Neuron (in vitro differentiated cells): Measurements from ENCODE around the gene SCN2A.

ENCODE experiments used
- H2AFZ ChIP-seq: one replicate; pipeline ENCODE4 v1.6.1; 2013; ENCODE audit warnings: low read depth, mild to moderate bottlenecking, inconsistent platforms, low read length, moderate library complexity
- H3K27me3 ChIP-seq: one replicate; pipeline ENCODE4 v1.6.1; 2013; ENCODE audit warnings: low read length; ENCODE audit not compliant: insufficient read depth
- H3K36me3 ChIP-seq: one replicate; pipeline ENCODE4 v1.6.1; 2013; ENCODE audit warnings: low read length; ENCODE audit not compliant: insufficient read depth
- H3K4me1 ChIP-seq: one replicate; pipeline ENCODE4 v1.6.1; 2013; ENCODE audit warnings: low read length; ENCODE audit not compliant: insufficient read depth
- H3K4me3 ChIP-seq: 2 replicates; pipeline ENCODE4 v1.5.1; 2013; ENCODE audit warnings: mild to moderate bottlenecking, low read length, moderate library complexity
- H3K9me3 ChIP-seq: one replicate; pipeline ENCODE4 v1.6.1; 2013; ENCODE audit warnings: low read length

Gene SCN2A

DNA sequence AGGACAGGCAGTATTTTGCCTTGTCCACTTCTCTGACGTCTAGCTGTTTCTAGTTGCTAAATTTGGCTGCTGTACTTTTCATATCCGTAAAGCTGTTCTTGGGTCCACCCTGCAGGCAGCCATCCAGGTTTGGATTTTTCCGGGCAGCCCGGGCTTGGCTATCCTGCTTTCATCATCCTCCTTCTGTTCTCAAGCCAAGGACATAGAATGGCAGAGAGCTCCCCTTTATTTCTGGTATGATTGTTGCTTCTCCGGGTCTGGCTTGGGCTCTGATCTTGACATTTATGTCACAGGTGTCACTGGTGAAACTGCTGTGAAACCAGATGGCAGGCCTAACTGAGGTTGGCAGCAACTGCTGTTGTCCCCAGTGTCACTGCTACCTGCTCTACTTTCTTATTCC lies 35.5 kb downstream of the SCN2A start:
- Histone ChIP-seq H3K36me3 (no peaks in the 10 kb centered on the region), H3K4me1 (no peaks in the 10 kb centered on the region), H2AFZ (no peak overlapping the region), H3K4me3 (no peak overlapping the region), H3K9me3 (no peaks in the 10 kb centered on the region), H3K27me3 (no peaks in the 10 kb centered on the region)

DNA sequence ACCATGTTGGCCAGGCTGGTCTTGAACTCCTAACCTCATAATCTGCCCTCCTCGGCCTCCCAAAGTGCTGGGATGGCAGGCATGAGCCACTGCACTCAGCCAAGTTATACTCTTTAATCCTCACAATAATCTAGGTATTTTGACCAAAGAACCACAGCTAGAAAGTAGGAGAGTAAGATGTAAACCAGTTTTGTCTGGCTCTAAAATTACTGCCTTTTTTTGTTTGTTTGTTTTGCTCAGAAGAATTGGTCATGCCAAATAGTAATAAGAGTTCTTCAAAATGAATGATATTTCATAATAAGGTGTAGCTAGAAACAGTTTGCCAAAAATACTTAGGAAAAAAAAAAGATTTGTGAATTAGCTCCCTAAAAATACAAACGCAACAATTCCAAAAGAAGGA lies 36.7 kb downstream of the SCN2A start:
- no peaks in the 10 kb centered on the region for H3K27me3 ChIP-seq
- no peak overlapping the region for H2AFZ ChIP-seq
- H3K36me3 ChIP-seq, result no peaks in the 10 kb centered on the region
- no peaks in the 10 kb centered on the region for H3K4me1 ChIP-seq
- no peaks in the 10 kb centered on the region for H3K9me3 ChIP-seq
- no peak overlapping the region for H3K4me3 ChIP-seq

DNA sequence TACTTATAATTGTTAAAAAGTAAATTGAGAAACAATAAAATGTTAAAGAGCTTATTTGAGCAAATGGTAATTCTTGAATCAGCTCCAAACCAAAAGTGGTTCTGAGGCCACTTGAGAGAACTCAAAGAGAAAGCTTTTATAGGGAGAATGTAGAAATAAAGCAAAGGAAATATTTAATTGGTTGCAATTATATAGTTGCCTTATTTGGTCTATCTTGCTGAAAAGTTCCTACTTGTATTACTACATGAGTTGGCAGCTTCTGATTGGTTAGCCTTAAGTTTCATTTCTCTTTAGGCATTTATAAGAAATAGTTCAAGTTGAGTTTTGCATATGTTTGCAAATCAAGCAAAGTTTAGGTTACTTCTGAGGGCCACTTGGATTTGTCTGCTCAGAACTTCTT lies 38.1 kb downstream of the SCN2A start:
- H3K9me3 ChIP-seq, result no peaks in the 10 kb centered on the region
- H3K4me3 ChIP-seq, result no peak overlapping the region
- H3K27me3 ChIP-seq, result no peaks in the 10 kb centered on the region
- no peaks in the 10 kb centered on the region for H3K36me3 ChIP-seq
- no peak overlapping the region for H2AFZ ChIP-seq
- H3K4me1 ChIP-seq, result no peaks in the 10 kb centered on the region

DNA sequence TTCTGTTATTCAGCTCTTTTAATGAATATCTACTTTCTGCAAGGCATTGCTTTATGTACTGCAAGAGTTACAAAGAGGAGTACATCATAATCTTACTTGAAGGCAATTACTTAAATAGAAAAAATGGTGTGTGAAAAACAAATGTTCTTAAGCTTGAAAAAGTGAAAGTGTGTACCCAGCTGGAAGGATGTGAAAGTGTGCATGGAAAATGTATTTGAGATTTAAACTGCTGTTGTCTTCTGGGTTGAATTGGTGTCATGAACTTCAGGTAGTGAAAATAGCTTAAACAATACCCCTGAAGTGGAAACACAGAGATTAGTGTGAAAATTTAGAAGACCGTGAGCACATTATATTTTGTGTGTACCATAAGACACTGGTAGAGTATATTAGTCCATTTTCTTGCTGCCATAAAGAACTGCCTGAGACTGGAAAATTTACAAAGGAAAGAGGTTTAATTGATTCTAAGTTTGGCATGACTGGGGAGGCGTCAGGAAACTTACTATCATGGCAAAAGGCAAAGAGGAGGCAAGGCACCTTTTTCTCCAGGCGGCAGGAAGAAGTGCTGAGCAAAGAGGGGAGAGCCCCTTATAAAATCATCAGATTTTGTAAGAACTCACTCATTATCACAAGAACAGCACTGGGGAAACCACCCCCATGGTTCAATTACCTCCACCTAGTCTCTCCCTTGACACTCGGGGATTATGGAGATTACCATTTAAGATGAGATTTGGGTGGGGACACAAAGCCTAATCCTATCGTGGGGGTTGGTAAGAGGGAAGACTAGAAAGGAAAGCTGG lies 38.8 kb downstream of the SCN2A start:
- no peaks in the 10 kb centered on the region for H3K4me1 ChIP-seq
- no peak overlapping the region for H3K4me3 ChIP-seq
- H3K9me3 ChIP-seq, result no peaks in the 10 kb centered on the region
- no peaks in the 10 kb centered on the region for H3K27me3 ChIP-seq
- no peaks in the 10 kb centered on the region for H3K36me3 ChIP-seq
- no peak overlapping the region for H2AFZ ChIP-seq

DNA sequence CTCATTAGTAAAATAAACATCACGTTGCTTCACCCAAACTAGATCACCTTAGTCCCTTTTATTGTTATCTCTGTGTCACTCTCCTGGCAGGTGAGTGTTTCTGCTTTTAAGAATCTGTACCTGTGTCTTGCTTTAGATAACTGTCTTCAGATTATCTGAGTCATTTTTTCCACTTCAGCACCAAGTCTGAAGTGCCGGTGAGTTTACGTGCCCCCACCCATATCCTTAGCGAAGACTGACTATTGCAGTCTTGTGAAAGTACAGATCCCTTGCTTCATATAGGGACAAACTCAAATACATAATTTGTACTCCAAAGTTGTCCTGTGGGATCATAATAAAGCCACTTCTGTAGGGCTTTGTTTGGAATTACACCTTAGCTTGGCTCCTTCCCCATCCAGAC lies 41.1 kb downstream of the SCN2A start:
- H3K27me3 ChIP-seq, result no peaks in the 10 kb centered on the region
- no peak overlapping the region for H3K4me3 ChIP-seq
- H2AFZ ChIP-seq, result no peak overlapping the region
- H3K36me3 ChIP-seq, result no peaks in the 10 kb centered on the region
- H3K9me3 ChIP-seq, result no peaks in the 10 kb centered on the region
- no peaks in the 10 kb centered on the region for H3K4me1 ChIP-seq

DNA sequence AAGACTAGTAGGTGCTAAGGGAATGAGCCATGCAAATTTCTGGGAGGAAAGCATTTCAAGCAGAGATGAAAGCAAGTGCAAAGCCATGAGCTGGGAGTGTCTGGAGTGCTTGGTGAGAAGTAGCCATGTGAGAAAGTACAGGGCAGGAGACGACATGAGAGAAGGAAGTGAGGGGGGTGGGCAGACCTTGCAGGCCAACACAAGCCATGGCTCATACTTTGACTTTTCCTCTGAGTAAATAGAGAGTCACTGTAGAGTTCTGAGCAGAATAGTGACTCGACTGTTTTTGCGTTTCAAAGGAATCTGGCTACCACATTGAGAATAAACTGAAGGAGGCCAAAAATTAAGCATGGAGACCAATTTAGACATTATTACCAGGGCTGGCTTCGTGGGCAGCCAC lies 42.2 kb downstream of the SCN2A start:
- H3K4me3 ChIP-seq, result no peak overlapping the region
- H3K9me3 ChIP-seq, result no peaks in the 10 kb centered on the region
- H3K4me1 ChIP-seq, result peaks cover 3% of the 10 kb centered on the region
- H3K27me3 ChIP-seq, result no peaks in the 10 kb centered on the region
- H2AFZ ChIP-seq, result no peak overlapping the region
- no peaks in the 10 kb centered on the region for H3K36me3 ChIP-seq

DNA sequence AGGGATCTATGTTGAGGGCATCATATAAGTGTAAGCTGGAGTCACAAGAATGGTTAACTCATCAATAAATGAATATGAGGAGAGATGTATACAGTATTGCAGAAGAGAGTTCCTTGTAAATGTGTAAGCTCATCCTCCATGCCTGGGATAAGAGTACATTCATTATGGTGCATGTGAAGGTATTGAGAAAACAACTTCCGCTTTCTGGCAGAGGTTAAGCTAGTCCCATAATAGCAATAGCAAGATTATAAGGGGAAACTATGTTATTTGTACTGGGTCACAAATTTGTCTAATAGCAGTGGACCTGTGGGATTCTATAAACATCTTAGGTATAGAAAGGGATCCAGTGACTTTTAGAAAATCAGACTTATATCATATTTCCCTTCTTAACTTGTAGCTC lies 44.1 kb downstream of the SCN2A start:
- no peaks in the 10 kb centered on the region for H3K9me3 ChIP-seq
- H3K27me3 ChIP-seq, result no peaks in the 10 kb centered on the region
- H3K36me3 ChIP-seq, result no peaks in the 10 kb centered on the region
- H3K4me1 ChIP-seq, result peaks cover 3% of the 10 kb centered on the region
- H2AFZ ChIP-seq, result no peak overlapping the region
- no peak overlapping the region for H3K4me3 ChIP-seq

DNA sequence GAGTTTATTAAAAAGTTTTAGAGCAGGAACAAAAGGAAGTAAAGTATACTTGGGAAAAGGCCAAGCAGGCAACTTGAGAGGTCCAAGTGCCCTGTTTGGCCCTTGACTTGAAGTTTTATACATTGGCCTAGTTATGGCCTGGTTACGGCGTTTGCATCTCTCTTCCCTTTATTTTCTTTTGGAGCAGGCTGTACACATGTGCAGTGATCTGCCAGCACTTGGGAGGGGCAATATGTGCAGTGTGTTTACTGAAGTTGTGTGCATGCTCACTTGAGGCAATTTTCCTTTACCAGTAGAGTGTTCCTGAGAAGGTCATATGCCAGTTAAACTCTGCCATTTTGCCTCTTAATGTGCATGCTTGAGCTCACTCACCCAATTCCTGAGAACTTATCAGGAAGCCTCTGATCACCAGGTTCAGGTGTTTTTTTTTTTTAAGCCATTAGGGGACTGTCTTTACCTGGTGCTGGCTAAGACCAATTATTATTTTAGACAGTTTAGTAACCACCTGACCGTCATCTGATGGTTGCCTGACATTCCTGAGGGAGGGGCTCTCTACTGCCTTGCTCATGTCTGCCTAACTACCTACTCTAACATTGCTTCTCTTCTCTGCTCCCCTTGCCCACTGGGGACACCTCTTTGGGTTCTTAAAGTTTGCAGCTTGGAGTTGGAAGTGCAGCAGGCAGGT lies 48.0 kb downstream of the SCN2A start:
- H3K9me3 ChIP-seq, result no peaks in the 10 kb centered on the region
- H3K27me3 ChIP-seq, result no peaks in the 10 kb centered on the region
- no peak overlapping the region for H2AFZ ChIP-seq
- no peaks in the 10 kb centered on the region for H3K36me3 ChIP-seq
- peaks cover 3% of the 10 kb centered on the region for H3K4me1 ChIP-seq
- no peak overlapping the region for H3K4me3 ChIP-seq

DNA sequence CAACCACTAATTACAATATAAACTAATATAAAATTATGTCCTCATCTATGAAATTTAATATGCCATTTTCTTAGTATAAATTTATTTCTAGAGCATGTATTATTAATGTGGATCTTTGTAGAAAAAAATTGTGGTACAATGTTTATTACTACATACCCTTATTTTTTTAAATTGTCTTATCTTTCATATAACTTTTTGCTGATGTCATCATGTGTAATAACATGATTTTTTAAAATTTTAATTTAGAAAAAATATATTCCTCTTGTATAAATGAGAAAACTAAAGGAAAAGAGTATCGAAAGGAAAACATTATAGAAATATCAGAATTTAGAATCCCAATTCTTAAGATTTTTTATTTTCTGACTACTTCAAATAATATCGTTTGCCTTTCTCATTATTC lies 49.9 kb downstream of the SCN2A start:
- no peak overlapping the region for H2AFZ ChIP-seq
- peaks cover 5% of the 10 kb centered on the region for H3K4me1 ChIP-seq
- no peaks in the 10 kb centered on the region for H3K36me3 ChIP-seq
- H3K9me3 ChIP-seq, result no peaks in the 10 kb centered on the region
- no peaks in the 10 kb centered on the region for H3K27me3 ChIP-seq
- H3K4me3 ChIP-seq, result no peak overlapping the region

DNA sequence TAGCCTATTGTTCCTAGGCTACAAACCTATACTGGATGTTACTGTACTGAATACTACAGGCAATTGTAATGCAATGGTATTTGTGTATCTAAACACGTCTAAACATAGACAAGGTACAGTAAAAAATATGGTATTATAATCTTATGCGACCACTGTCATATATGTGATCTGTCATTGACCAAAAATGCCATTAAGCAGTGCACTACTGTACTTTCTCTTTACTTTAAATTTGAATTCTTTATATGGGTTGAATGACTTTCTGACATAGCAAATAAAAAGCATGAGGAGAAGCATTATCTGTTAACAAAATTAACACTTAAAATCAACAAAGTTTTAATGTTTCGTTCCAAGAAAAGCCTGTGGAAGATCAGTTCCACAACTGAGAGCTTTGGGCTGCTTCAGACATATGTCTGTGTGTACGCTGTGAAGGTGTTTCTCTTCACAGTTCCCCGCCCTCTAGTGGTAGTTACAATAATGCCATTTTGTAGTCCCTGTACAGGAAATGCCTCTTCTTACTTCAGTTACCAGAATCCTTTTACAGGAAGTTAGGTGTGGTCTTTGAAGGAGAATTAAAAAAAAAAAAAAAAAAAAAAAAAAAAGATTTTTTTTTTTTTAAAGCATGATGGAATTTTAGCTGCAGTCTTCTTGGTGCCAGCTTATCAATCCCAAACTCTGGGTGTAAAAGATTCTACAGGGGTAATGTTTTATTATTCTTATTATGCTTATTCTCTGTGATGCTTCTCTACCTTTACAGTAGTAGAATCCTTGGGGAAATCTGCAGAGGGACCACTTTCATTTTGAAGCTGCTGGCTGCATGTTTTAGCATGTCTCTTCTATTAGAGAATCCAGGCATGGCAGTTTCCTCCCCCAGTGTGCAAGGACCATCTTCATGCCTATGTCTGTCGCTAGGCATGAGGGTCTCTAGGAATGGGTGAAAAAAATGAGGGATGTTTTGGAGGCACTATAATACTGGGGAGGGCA lies 54.5 kb downstream of the SCN2A start:
- H2AFZ ChIP-seq, result peak overlapping the region; percentile 99
- H3K27me3 ChIP-seq, result no peaks in the 10 kb centered on the region
- no peaks in the 10 kb centered on the region for H3K36me3 ChIP-seq
- H3K4me1 ChIP-seq, result peaks cover 3% of the 10 kb centered on the region
- peak overlapping the region; percentile 52 for H3K4me3 ChIP-seq
- H3K9me3 ChIP-seq, result no peaks in the 10 kb centered on the region

DNA sequence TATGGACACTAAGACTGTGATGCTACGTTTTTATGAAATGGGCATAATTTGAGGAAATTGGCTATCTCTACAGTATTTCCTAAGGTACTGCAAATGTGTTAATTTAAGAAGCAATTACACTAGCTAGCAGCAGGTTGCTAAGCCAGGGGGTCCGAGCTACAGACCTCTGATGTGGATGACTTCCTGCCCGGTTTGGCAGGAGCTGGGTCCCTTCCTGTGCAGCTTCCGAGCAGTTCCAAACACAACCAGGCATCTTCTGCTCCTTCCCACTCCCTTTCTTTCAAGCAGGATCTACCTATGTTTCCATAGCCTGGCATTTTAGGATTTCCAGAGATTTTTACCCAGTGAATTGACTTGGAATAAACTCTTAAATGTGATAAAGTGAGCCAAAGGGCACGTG lies 55.7 kb downstream of the SCN2A start:
- H3K9me3 ChIP-seq, result no peaks in the 10 kb centered on the region
- H3K4me3 ChIP-seq, result peak overlapping the region; percentile 52
- peak overlapping the region; percentile 63 for H2AFZ ChIP-seq
- no peaks in the 10 kb centered on the region for H3K27me3 ChIP-seq
- peaks cover 3% of the 10 kb centered on the region for H3K4me1 ChIP-seq
- no peaks in the 10 kb centered on the region for H3K36me3 ChIP-seq

DNA sequence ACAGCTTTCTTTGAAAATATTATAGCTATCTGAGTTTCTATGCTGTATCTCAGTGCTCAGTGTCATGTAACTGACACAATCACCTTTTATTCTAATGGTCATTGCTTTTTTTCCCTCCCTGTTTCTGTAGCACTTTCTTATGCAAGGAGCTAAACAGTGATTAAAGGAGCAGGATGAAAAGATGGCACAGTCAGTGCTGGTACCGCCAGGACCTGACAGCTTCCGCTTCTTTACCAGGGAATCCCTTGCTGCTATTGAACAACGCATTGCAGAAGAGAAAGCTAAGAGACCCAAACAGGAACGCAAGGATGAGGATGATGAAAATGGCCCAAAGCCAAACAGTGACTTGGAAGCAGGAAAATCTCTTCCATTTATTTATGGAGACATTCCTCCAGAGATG lies 56.4 kb downstream of the SCN2A start:
- peak overlapping the region; percentile 63 for H2AFZ ChIP-seq
- no peaks in the 10 kb centered on the region for H3K36me3 ChIP-seq
- H3K4me3 ChIP-seq, result no peak overlapping the region
- H3K9me3 ChIP-seq, result no peaks in the 10 kb centered on the region
- peaks cover 3% of the 10 kb centered on the region for H3K4me1 ChIP-seq
- H3K27me3 ChIP-seq, result no peaks in the 10 kb centered on the region
